Sciatic nerve (tissue), 2 donors: ENCODE measurements around the gene ABCB8. TPM values are rescaled to one million over a fixed set of nuclear protein-coding genes. Genes with fewer than 3 reads are reported as not detected.

Source experiments
- ATAC-seq: fragments of 200-7000 bp; cut with Tn5 transposase; one replicate; pipeline ENCODE4 v1.9.1; 2020; ENCODE audit warnings: mild to moderate bottlenecking, moderate library complexity
- DNase-seq: peaks from one replicate; pipeline ENCODE4 v3.0.0-alpha.2; 2020; ENCODE audit warnings: low spot score
- intact Hi-C: fragments of 100-400 bp; cut with DNase I; formaldehyde crosslinking; loops from one replicate; pipeline ENCODE4 v1.14.2; 2022
- total RNA-seq: library from RNA; stranded (reverse); fragmentation: NEBNext Ultra II Directional; extraction: Animal tissue kit (Norgen Biotek cat#: 25700); gene quantifications from one replicate; pipeline ENCODE4 v1.2.1, GENCODE V29; 2021
- donor health status: DM: no; HTN: no; CAD: no.
- donor health status: DM: no; HTN: no; CAD: no.

Gene ABCB8
- total RNA-seq, 1 donor from 2014 or later, result 32.8 TPM

DNA sequence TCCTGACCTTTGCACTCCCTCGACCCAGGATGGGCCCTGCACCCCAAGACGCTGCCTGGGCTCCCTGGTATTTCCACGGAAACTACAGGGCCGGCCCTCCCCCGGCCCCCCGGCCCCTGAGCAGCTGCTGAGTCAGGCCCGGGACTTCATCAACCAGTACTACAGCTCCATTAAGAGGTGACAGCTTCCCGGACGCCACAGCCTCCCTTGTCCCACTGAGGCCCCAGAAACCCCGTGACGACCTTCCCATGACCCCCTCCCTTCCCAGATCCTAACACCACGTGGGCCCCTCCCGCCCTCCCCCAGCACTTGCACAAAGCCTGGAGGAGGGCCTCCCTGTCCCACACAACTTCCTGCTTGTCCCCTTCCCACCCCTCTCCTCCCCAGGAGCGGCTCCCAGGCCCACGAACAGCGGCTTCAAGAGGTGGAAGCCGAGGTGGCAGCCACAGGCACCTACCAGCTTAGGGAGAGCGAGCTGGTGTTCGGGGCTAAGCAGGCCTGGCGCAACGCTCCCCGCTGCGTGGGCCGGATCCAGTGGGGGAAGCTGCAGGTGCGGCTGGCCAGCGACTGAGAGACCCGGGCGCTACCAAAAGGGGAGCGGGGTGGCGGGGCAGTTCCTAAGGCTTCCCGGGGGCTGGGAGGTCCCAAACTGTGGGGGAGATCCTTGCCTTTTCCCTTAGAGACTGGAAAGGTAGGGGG lies 31.7 kb upstream of the ABCB8 start:
- no peak for ATAC-seq
- intact Hi-C loops, result no loop called here
- DNase-seq, result no peak

DNA sequence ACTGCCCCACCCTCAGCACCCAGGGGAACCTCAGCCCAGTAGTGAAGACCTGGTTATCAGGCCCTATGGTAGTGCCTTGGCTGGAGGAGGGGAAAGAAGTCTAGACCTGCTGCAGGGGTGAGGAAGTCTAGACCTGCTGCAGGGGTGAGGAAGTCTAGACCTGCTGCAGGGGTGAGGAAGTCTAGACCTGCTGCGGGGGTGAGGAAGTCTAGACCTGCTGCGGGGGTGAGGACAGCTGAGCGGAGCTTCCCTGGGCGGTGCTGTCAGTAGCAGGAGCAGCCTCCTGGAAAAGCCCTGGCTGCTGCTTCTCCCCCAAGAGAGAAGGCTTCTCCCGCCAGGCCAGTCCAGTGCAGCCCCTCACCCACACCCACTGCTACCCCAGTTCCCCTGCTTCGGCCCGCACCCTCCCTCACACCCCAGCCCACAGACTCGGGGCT lies 31.2 kb upstream of the ABCB8 start:
- ATAC-seq (no peak), DNase-seq (no peak)
- intact Hi-C loops, result no loop called here

DNA sequence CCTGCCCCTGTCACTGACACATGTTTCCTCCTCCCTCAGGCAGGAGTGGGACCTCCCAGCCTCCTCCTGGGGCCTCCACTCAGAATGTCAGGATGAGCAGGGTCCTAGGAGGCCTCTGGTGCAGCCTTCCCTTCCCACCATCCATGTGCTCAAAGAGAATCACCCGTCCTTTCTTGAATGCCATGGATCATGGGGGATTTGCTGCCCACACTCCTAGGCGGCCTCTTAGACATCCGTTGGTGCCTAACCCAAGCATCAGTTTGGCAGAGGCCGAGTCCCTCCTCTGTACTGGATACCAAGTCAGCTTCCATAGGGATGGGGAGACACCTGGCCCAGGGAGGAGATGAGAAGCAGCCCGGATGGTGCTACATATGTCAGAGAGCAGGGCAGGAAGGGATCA lies 30.4 kb upstream of the ABCB8 start:
- ATAC-seq (no peak), DNase-seq (no peak)
- intact Hi-C loops, result no loop called here

DNA sequence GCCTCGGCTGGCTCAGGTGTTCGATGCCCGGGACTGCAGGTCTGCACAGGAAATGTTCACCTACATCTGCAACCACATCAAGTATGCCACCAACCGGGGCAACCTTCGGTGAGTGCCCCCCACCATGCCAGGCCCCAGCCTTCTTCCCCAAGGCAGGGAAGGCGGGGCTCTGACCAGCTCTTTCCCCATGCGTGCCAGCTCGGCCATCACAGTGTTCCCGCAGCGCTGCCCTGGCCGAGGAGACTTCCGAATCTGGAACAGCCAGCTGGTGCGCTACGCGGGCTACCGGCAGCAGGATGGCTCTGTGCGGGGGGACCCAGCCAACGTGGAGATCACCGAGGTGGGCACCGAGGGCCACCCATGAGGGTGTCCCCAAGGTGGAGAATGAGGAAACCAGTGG lies 29.9 kb upstream of the ABCB8 start:
- intact Hi-C loops, result no loop called here
- DNase-seq (no peak), ATAC-seq (no peak)

DNA sequence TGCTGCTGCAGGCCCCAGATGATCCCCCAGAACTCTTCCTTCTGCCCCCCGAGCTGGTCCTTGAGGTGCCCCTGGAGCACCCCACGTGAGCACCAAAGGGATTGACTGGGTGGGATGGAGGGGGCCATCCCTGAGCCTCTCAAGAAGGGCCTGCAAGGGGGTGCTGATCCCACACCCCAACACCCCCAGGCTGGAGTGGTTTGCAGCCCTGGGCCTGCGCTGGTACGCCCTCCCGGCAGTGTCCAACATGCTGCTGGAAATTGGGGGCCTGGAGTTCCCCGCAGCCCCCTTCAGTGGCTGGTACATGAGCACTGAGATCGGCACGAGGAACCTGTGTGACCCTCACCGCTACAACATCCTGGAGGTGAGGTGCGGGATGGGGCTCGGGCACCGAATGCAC lies 29.2 kb upstream of the ABCB8 start:
- ATAC-seq (no peak), DNase-seq (no peak)
- intact Hi-C loops, result no loop called here

DNA sequence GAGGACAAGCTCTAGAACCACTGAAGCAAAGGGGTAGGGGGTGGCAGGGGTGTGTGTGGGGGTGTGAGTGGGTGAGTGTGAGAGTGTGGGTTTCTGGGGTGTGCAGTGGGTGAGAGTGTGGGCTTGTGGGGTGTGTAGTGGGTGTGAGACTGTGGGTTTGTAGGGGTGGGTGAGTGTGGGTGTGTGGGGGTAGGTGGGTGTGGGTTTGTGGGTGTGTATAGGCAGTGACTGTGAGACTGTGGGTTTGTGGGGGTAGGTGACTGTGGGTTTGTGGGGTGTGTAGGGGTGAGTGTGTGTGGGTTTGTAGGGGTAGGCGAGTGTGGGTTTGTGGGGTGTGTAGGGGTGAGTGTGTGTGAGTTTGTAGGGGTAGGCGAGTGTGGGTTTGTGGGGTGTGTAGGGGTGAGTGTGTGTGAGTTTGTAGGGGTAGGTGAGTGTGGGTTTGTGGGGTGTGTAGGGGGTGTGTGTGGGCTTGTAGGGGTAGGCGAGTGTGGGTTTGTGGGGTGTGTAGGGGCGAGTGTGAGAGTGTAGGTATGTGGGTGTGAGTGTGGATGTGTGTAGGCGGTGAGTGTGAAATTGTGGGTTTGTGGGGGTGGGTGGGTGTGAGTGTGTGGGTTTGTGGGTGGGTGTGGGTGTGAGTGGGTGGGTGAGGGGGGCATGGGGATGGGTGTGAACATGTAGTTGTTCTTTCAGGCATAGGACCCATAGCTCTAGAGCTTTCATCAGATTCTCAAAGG lies 28.6 kb upstream of the ABCB8 start:
- no peak for DNase-seq
- no peak for ATAC-seq
- intact Hi-C loops, result no loop called here

DNA sequence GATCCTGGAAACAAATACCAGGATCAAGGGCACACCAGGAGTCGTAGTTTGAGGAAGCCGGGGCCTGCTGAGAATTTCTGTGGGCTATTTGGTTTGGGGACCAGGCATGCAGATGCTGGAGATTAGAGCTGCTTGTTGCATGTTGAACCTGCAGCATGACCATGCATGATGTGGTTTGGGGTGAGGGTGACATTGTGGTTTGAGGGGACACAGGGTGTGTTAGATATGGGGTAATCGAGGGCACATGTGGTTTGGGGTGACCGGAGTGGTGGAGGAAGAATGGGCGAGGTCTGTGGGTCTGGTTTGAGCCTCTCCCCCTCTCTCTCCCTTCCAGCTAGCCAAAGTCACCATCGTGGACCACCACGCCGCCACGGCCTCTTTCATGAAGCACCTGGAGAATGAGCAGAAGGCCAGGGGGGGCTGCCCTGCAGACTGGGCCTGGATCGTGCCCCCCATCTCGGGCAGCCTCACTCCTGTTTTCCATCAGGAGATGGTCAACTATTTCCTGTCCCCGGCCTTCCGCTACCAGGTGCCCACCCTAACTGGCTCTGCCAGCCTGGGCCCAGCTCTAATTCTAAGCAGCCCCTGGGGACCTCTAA lies 27.3 kb upstream of the ABCB8 start:
- ATAC-seq (no peak), DNase-seq (no peak)
- intact Hi-C loops, result no loop called here

DNA sequence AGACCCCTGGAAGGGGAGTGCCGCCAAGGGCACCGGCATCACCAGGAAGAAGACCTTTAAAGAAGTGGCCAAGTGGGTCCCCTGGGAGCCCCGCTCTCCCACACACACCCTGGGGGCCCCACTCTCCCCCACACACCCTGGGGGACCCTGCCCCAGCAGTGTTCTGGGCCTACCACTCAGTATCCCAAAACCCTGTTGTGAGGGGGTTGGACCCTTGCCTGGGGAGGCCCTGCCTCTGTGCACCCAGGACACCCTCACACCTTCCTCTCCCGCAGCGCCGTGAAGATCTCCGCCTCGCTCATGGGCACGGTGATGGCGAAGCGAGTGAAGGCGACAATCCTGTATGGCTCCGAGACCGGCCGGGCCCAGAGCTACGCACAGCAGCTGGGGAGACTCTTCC lies 26.7 kb upstream of the ABCB8 start:
- intact Hi-C loops, result no loop called here
- no peak for DNase-seq

DNA sequence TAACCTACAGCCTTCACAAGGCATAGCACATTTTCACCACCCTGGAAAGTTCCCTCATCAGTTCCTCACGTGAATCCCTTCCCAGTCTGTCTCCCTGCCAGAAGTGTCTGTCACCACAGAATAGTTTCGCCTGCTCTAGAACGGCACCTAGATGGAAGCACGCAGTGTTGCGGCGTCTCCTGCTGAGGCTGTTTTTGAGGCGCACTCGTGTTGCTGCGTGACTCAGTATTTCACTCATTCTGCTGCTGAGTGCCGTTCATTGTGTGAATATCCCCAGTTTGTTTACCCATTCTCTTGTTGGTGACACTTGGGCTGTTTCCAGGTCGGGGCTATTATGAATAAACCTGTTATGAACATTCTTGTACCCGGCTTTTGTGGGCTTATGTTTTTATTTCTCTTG lies 24.7 kb upstream of the ABCB8 start:
- ATAC-seq (no peak), DNase-seq (no peak)
- intact Hi-C loops, result no loop called here

More for the DNA sequence above, 26.7 kb upstream of the ABCB8 start:
- no peak for ATAC-seq

DNA sequence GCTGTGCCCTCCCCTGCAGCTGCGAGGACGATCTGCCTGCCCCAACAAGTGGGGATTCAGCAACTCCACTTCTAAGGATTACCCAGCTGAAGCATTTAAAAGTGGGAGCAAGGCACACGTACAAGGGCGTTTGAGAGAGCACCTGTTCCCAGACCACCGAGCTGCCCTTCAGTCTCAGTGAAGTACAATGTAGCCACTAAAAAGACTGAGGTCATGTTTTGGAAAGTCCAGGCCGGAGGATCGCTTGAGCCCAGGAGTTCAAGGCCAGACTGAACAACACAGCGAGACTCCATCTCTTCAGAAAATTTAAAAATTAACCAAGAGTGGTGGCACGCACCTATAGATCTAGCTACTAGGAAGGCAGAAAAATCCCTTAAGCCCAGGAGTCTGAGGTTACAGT lies 22.7 kb upstream of the ABCB8 start:
- intact Hi-C loops, result no loop called here
- DNase-seq (no peak), ATAC-seq (no peak)

DNA sequence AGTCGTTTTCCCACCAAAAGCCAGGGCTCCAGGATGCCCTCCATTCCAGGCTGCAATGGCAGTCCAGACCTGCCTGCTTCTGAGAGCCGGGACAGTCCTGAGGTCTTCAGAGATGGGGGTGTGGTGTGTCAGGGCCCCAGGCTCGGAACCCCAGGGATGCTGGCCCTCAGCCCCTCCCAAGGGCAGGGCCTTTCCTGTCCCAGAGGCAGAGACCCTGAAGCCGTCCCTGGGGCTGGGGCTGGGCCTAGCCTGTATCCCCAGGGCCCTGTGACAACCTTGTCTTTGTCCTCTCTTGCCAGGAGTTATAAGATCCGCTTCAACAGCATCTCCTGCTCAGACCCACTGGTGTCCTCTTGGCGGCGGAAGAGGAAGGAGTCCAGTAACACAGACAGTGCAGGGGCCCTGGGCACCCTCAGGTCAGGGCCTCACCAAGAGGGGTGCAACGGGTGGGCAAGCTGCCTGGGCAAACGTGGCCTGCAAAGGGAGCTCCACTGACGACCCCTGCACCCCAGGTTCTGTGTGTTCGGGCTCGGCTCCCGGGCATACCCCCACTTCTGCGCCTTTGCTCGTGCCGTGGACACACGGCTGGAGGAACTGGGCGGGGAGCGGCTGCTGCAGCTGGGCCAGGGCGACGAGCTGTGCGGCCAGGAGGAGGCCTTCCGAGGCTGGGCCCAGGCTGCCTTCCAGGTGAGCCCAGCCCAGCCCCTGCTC lies 21.5 kb upstream of the ABCB8 start:
- DNase-seq (no peak), ATAC-seq (no peak)
- intact Hi-C loops, result no loop called here

DNA sequence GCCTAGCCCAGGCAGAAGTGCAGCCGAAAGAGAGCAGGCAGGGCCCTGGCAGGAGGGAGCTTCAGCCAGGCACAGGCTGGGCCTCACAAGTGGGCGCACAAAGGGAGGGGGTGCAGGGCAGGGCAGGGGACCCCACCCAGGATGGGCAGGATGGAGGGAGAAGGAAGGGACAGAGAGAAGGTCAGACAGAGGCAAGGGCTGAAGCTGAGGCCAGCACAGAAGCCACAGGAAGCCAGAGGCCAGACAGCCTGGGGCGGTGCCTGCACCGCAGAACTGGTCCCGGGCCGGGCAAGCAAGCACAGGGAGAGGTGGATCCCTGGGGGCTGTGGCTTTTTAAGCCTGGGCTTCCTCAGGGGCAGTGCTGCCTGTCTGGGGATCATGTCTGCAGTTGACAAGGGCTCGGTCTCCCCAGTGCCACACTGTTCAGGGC lies 20.8 kb upstream of the ABCB8 start:
- intact Hi-C loops, result no loop called here
- ATAC-seq (peak; percentile 8), DNase-seq (no peak)

DNA sequence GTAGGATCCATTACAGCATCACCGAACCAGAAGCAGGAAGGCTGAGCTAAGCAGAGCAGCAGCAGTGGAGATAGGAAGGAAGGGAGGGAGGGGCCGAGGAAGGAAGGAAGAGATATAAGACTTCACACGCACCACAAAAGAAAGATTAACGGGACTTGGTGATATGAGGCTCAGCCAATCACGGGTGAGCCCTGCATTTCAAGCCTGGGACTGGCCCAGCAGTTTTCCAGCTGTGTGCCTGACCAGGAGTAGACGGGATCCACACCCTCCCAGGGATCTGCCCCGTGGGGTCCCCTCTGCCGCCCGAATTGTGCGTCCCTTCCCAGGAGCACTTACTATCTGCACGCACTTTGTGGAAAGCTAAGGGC lies 20.1 kb upstream of the ABCB8 start:
- ATAC-seq (peak; percentile 18), DNase-seq (no peak)
- intact Hi-C loops, result no loop called here

DNA sequence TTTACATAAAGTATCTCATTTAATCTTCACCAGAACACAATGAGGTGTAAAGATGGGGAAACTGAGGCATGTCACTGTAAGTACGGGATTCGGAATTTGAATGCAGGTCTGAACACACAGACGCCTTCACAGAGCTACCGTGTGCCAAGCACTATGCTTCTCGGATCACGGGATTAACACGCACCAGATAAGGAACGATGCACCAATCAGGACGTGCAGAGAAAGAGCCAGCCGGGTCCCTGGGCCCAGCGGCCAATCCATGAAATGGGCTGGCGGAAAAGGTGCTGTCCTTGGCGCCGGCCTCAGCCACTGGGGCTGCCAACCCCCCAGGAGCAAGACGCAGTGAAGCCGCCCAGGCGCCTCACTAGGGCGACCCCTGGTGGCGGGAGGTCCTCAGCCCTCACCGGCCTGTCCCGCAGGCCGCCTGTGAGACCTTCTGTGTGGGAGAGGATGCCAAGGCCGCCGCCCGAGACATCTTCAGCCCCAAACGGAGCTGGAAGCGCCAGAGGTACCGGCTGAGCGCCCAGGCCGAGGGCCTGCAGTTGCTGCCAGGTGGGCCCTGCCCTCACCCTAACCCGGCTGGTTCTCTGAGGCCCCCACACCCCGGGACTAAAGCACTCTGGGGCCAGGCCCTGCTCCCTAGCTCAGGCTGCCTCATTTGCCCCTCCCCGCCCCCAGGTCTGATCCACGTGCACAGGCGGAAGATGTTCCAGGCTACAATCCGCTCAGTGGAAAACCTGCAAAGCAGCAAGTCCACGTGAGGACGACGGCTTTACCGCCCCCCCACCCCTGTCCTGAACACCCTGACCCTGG lies 19.5 kb upstream of the ABCB8 start:
- intact Hi-C loops, result no loop called here
- DNase-seq, result peak; percentile 77
- peak; percentile 72 for ATAC-seq

DNA sequence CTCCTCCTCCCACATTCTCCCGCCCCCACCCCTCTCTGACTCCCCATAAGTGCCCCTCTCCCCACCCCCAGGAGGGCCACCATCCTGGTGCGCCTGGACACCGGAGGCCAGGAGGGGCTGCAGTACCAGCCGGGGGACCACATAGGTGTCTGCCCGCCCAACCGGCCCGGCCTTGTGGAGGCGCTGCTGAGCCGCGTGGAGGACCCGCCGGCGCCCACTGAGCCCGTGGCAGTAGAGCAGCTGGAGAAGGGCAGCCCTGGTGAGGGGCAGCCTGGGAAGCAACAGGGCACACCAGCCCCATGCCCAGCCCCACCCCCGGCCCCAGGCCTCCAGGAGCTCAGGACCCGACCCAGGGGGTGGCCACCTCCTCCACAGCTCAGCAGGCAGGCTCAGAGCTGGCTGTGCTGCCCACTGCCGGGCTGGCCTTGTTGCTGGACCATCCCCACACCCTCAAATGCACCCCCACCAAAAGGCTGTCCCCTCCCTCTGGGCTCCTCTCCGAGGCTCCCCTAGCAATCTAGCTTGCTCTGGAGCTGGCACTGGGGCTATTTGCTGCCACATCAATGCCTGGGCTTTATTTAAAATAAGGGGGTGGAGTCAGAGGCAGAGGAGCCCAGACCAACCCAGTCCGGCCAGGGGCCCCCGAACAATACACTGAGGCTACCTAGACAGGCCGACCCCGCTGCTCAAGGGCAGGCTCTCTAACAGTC lies 18.8 kb upstream of the ABCB8 start:
- no peak for DNase-seq
- intact Hi-C loops, result no loop called here
- no peak for ATAC-seq

DNA sequence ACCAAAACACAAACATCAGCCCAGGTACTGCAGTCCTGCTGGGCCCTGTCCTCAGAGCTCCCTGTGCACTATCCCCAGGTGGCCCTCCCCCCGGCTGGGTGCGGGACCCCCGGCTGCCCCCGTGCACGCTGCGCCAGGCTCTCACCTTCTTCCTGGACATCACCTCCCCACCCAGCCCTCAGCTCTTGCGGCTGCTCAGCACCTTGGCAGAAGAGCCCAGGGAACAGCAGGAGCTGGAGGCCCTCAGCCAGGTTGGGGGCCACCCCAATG lies 18.3 kb upstream of the ABCB8 start:
- intact Hi-C loops, result no loop called here
- DNase-seq, result no peak
- no peak for ATAC-seq

DNA sequence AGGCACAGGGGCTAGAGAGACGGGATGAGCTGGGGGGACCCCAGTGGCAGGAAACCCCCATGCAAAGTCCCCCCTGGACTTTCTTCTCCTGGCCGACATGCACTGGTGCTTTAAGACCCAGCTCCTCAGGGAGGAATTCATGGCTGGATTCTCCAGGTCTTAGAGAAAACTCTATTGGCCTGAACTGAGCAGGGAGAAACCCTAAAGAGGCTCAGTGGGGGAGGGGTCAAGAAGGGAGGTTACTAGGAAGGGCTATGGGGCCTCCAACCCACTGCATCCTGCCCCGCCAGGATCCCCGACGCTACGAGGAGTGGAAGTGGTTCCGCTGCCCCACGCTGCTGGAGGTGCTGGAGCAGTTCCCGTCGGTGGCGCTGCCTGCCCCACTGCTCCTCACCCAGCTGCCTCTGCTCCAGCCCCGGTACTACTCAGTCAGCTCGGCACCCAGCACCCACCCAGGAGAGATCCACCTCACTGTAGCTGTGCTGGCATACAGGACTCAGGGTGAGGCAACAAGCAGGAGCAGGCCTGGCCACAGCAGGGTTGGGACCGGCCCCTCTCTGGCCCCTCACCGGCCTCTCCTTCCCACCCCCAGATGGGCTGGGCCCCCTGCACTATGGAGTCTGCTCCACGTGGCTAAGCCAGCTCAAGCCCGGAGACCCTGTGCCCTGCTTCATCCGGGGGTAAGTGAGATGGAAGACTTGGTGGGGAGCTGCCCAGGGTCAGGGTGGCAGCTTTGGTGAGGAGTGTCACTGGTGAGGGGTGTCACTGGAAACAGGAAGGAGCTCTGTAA lies 17.7 kb upstream of the ABCB8 start:
- ATAC-seq, result no peak
- DNase-seq, result no peak
- intact Hi-C loops, result no loop called here

DNA sequence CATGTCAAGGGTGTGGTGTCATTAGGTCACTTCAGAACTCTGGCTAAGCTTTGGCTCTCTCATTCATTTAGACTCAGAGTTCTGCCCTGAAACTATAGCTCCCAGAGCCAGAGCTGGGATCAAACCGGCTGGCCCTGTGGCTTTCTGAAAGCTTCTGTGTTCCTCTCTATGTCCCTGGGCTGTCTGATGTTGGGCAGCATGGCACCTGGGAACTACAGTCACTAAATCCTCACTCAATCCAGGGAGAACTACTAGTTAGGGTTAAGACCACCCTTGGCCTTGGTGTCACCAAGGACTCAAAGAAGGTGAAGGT lies 17.2 kb upstream of the ABCB8 start:
- DNase-seq (no peak), ATAC-seq (no peak)
- intact Hi-C loops, result no loop called here
